ENCODE results near the gene KREMEN2.
"Not testable (repeated sequence)": the region's sequence is repeated elsewhere in the genome, so short reads cannot be mapped to it uniquely, and the experiment has no call there.

KREMEN2 gene

GRCh38 chr16:2963723-2964474, at the start of gene KREMEN2:
KREMEN2 (plus strand) TSS chr16:2964275; CDS start chr16:2964521, 246 bp downstream.
- peak; percentile 82 for DNase-seq (ENCODE audit: low spot score)

DNA sequence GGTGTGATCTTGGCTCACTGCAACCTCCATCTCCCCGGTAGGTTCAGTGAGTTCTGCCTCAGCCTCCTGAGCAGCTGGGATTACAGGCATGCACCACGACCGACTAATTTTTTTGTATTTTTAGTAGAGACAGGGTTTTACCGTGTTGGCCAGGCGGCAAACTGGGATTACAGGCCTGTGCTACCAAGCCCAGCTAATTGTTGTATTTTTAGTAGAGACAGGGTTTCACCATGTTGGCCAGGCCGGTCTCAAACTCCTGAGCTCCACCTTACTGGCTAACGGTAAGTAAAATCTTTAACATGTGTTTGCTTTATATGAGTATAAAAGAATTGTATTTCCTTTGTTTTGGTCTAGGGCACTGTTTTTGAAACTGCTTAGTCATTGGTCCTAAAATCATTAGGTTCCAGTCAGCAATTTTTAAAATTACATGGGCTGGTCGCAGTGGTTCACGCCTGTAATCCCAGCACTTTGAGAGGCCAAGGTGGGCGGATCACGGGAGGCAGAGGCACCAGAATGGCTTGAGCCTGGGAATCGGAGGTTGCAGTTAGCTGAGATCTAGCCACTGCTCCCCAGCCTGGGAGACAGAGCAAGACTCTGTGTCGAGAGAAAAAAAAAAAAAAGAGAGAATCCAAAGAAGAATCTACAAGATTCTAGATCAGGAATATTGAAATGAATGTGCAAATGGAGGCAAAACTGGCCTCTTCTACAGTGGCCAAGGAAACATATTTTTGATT, 48.7 kb upstream of the KREMEN2 start:
- DNase-seq (ENCODE audit: low spot score): no peak

- DNase-seq (ENCODE audit: low spot score): peak; percentile 84
These were observed 44.4 kb upstream of the KREMEN2 start for GRCh38 chr16:2919511-2920255.

DNA sequence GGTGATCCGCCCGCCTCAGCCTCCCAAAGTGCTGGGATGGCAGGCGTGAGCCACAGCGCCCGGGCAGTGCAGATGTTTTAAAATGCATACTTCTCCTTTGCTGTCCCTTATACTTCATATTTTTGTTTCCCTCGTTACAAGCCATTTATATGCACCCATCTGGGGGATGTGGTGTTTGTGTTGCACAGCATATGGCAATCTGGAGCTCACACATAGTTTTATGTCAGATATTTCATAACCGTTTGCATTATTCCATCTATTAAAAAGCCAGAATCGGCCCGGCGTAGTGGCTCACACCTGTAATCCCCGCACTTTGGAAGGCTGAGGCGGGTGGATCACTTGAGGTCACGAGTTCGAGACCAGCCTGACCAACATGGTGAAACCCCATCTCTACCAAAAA, 40.6 kb upstream of the KREMEN2 start:
- no peak for DNase-seq (ENCODE audit: low spot score)

- no peak for DNase-seq (ENCODE audit: low spot score)
These were observed 38.9 kb upstream of the KREMEN2 start for GRCh38 chr16:2924901-2925755.

GRCh38 chr16:2925951-2926649, 38.0 kb upstream of the KREMEN2 start:
- peak; percentile 16 for DNase-seq (ENCODE audit: low spot score)

DNA sequence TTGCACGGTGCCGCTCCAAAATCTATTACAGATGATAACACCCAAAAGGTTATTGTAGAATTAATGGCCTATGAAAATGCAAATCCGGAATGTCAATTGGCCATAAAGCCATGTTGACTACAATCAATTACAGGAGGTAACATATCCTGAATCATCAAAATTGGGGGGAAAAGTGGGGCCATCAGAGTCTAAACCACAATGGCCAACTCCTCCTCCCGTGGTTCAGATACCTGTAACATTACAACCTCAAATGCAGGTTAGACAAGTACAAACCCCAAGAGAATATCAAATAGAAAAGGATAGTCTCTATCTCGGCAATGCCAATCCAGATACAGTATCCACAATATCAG, 37.5 kb upstream of the KREMEN2 start:
- no peak for DNase-seq (ENCODE audit: low spot score)

- peak; percentile 90 for DNase-seq (ENCODE audit: low spot score)
These were observed 36.9 kb upstream of the KREMEN2 start for GRCh38 chr16:2927010-2927646.

- DNase-seq (ENCODE audit: low spot score): not testable (repeated sequence)
These were observed 35.9 kb upstream of the KREMEN2 start for GRCh38 chr16:2928151-2928550.

DNA sequence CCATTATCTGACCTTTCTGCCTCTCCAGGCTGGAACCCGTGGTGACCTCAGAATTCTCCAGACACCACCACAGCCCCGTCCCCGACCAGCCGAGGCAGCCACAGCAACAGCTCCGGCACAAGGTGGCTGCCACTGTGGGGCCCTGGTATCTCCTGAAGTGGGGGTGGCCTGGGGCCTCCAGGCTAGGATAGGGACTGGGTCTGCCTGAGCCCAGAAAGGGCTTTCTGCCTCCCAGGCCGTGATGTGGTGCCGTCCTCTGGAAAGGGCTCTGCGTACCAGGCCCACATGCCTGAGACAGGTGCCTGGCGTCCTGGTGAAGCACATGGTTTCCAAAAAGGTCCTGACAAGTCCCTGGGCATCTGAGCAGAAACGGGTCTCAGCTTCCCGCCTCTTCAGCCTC, 35.3 kb upstream of the KREMEN2 start:
- no peak for DNase-seq (ENCODE audit: low spot score)

- no peak for DNase-seq (ENCODE audit: low spot score)
These were observed 34.4 kb upstream of the KREMEN2 start for GRCh38 chr16:2929693-2930092.

DNA sequence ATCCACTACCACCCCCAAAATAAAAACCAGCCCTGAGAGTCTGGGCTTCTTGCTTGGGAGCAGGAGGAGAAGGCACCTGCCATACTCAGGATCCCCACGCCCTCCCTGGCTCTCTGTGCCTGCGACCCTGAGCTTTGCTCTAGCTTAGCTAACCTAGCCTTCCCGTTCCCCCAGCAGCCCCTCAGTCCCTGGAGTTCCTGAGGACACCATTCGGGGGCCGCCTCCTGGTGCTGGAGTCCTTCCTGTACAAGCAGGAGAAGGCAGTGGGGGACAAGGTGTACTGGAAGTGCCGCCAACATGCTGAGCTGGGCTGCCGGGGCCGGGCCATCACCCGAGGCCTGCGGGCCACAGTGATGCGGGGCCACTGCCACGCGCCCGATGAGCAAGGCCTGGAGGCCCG, 33.8 kb upstream of the KREMEN2 start:
- no peak for DNase-seq (ENCODE audit: low spot score)

DNA sequence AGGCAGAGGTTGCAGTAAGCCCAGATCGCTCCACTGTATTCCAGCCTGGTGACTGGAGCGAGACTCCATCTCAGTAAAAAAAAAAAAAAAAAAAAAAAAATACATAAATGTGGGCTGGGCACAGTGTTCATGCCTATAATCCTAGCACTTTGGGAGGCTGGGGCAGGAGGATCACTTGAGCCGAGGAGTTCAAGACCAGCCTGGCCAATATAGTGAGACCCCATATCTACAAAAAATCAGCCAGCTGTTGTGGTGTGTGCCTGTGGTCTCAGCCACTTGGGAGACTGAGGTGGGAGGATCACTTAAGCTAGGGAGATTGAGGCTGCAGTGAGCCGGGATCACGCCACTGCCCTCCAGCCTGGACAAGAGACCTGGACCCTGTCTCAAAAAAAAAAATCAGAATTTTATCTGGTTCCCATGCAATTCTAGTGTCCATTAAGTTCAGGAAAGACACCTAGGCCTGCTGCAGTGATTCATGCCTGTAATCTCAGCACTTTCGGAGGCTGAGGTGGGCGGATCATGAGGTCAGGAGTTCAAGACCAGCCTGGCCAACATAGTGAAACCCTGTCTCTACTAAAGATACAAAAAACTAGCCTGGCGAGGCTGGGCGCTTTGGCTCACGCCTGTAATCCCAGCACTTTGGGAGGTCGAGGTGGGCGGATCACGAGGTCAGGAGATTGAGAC, 32.7 kb upstream of the KREMEN2 start:
- DNase-seq (ENCODE audit: low spot score): not testable (repeated sequence)

GRCh38 chr16:2933136-2933535, 30.9 kb upstream of the KREMEN2 start:
- no peak for DNase-seq (ENCODE audit: low spot score)

DNA sequence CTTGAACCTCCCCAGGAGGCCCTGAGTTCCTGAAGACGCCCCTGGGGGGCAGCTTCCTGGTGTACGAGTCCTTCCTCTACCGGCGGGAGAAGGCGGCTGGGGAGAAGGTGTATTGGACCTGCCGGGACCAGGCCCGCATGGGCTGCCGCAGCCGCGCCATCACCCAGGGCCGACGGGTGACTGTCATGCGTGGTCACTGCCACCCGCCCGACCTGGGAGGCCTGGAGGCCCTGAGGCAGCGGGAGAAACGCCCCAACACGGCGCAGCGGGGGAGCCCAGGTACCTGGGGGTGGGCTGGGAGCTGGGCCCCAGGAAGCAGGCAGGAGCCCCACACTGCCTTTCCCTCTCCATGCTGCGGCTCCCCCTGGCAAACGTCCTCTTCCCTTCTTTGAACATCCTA, 30.4 kb upstream of the KREMEN2 start:
- DNase-seq (ENCODE audit: low spot score): no peak

DNA sequence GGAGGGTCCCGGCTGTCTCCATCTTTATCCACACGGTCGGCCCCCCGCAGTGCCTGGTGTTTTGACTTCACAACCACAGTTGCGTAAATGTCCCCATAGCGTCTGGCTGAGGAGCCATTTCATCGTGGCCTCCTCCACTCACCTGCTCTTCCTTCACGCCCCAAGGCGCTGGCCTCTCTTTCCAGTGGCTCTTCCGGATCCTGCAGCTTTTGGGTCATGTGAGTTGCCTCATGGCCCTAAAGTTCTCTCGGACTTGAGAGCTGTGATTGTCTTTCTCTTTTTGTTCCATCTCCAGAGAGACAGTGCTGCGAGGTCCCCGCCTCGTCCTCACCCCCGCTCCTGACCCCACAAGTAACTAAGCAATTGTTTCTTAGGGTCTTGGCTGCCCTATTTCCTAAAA, 29.6 kb upstream of the KREMEN2 start:
- DNase-seq (ENCODE audit: low spot score): no peak

DNA sequence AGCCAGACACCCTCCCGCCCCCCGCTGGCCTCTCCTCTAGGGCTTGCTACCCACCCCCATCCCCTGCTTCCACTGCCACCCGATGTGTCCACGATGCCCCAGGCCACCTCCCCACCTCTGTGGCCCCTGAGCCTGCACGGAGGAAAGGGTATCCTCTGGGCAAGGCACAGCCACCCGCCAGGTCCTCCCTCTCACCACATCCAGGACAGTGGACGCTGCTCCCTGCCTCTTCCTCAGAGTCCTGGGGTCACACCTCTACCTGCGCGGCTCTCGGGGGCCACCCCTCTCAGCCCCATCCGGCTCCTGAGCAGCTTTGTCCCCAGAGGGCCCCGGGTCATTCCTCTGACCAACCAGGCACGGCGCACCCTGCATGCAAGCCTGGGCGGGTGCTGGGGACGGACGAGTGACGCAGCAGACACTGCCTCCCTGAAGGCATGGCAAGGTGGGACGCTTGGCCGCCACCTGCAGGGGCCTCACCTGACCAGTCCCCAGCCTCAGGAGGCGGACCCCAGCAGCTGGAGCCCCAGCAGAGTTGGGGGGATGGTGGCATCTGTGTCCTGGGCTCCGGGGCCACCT, 27.6 kb upstream of the KREMEN2 start:
- no peak for DNase-seq (ENCODE audit: low spot score)

DNA sequence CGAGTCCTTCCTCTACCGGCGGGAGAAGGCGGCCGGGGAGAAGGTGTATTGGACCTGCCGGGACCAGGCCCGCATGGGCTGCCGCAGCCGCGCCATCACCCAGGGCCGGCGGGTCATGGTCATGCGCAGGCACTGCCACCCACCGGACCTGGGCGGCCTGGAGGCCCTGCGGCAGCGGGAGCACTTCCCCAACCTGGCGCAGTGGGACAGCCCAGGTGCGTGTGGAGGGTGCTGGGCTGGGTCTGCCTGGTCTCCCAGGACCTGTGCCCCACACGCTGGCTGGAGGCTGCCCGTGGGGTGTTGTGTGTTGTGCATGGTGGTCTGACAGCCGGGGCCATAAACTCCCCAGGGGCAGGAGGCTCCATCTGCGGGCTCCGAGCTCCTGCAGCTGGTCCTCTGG, 26.9 kb upstream of the KREMEN2 start:
- DNase-seq (ENCODE audit: low spot score): no peak

DNA sequence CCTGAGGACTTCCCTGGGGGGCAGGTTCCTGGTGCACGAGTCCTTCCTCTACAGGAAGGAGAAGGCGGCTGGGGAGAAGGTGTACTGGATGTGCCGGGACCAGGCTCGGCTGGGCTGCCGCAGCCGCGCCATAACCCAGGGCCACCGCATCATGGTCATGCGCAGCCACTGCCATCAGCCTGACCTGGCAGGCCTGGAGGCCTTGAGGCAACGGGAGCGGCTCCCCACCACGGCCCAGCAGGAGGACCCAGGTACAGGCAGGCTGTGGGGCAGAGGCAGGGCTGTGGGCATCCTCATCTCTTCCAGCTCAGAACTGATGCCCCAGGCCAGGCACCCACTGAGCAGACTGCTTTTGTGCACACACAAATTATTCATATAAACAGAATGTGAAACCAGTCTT, 25.9 kb upstream of the KREMEN2 start:
- no peak for DNase-seq (ENCODE audit: low spot score)

DNA sequence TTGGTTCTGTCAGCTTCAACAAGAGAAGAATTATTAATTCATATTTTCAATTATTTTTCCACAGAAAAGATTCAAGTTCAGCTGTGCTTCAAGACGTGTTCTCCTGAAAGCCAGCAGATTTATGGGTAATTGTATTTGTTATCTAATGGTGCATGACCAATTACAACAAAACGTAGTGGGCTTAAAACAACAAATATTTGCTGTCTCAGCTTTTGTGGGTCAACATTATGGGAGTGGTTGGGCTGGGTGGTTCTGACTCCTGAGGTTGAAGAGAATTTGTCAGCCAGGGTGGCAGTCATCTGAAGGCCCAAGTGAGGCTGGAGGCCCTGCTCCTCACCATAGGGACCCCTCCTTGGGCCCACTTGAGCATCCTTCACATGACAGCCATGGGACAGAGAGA, 24.1 kb upstream of the KREMEN2 start:
- no peak for DNase-seq (ENCODE audit: low spot score)
